Measurements from ENCODE around the gene RPS6KB2. TPM values are rescaled to one million over a fixed set of nuclear protein-coding genes. Genes with fewer than 3 reads are reported as not detected.

Gene RPS6KB2
- total RNA-seq, 1 experiment from 2014 or later, result 54.1 TPM

DNA sequence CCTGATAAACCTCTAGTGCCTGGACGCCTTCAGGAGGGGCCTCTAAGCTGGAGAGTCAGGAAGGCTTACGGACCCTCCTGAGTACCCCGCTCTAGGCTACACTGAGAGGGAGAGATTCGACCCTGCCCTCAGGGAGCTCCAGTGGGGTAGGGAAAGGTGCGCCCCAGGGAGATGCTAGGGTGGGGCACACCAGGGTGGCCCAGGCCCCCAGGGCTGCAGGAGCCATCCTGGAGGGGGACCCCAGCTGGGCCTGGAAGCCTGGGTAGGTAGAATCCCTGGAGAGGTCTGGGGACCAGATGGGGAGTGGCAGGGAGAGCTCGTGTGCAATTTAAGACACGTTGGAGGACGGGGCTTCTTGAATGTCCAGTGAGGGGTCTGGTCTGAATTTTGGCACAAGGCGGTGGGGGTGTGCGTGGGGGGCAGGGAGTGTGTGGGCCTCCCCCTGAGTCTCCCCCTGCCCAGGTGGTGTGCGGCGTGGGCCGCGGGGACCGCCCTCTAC lies 8.1 kb upstream of the RPS6KB2 start:
- DNase-seq (ENCODE audit: low read depth, low spot score) (no peak), ATAC-seq (no peak)
- Histone ChIP-seq H3K4me3 (replicated peaks in 1 of 2; ENCODE audit: low read depth in 1 of 2, low read length in 2 of 2) (peak overlapping the region; percentile 40 to 63), H3K9me3 (ENCODE audit: control insufficient read depth in 1 of 2, insufficient read depth in 1 of 2, low read depth in 1 of 2, low read length in 2 of 2) (no peaks in the 10 kb centered on the region), H3K79me2 (ENCODE audit: insufficient read depth, low read length) (no peaks in the 10 kb centered on the region), H3K4me2 (ENCODE audit: low read length) (peak overlapping the region; percentile 72), H2AFZ (ENCODE audit: low read depth, low read length, poor library complexity, severe bottlenecking) (no peak overlapping the region), H4K20me1 (ENCODE audit: insufficient read depth) (no peaks in the 10 kb centered on the region), H3K27me3 (ENCODE audit: insufficient read depth, low read length) (no peaks in the 10 kb centered on the region), H3K36me3 (ENCODE audit: control insufficient read depth in 1 of 2, insufficient read depth in 2 of 2, low read length in 2 of 2) (no peaks in the 10 kb centered on the region), H3K9ac (ENCODE audit: low read length) (peak overlapping the region; percentile 79), H3K9me2 (ENCODE audit: insufficient read depth) (no peaks in the 10 kb centered on the region), H3K4me1 (ENCODE audit: control insufficient read depth in 1 of 2, insufficient read depth in 2 of 2, low read length in 2 of 2) (peaks cover 17 to 45% of the 10 kb centered on the region in 2 experiments; a peak in 3 of 4 replicates), H3K27ac (ENCODE audit: low read depth, low read length) (peak overlapping the region; percentile 83)
- no TSS peak for BruUV-seq (replicated peaks)
- CTCF ChIA-PET, result interaction anchor here (0.5 to 1.7 kb wide), 3 partner anchors 19 to 85 kb away, joined by 3 to 6 read pairs (median 3); partner anchors contain the start of genes PITPNM1 and PPP1CA
- intact Hi-C loops (cut with micrococcal nuclease), result no loop called here
- POLR2A ChIA-PET, result interaction anchor here (0.5 to 1.4 kb wide), 2 partner anchors 18 to 73 kb away, joined by 3 to 4 read pairs; partner anchors contain the start of gene PPP1CA
- no peak for TF ChIP-seq POLR2A (IDR thresholded peaks at IDR 0.05; ENCODE audit: borderline replicate concordance, extremely low read depth, insufficient read depth, insufficient read length)
- no peak for TF ChIP-seq ZNF274 (IDR thresholded peaks at IDR 0.05; ENCODE audit: low read depth, low read length)
- no peak for TF ChIP-seq ELF1 (IDR thresholded peaks at IDR 0.05; ENCODE audit: borderline replicate concordance, low read depth)
- TF ChIP-seq EZH2phosphoT487 (IDR thresholded peaks at IDR 0.05; ENCODE audit: borderline replicate concordance), result no peak
- no peak for TF ChIP-seq POLR2AphosphoS5 (IDR thresholded peaks at IDR 0.05; ENCODE audit: low read depth, low read length)
- RAD21 ChIA-PET (ENCODE audit: low non-redundant PET in 1 of 2, low total read pairs in 2 of 2, uncharacterized antibody in 2 of 2, unreplicated experiment in 2 of 2), result interaction anchor here in 1 of 2 experiments (1.3 kb wide), 1 partner anchor 18 kb away, joined by 4 read pairs; the partner anchor contains the start of gene PPP1CA

DNA sequence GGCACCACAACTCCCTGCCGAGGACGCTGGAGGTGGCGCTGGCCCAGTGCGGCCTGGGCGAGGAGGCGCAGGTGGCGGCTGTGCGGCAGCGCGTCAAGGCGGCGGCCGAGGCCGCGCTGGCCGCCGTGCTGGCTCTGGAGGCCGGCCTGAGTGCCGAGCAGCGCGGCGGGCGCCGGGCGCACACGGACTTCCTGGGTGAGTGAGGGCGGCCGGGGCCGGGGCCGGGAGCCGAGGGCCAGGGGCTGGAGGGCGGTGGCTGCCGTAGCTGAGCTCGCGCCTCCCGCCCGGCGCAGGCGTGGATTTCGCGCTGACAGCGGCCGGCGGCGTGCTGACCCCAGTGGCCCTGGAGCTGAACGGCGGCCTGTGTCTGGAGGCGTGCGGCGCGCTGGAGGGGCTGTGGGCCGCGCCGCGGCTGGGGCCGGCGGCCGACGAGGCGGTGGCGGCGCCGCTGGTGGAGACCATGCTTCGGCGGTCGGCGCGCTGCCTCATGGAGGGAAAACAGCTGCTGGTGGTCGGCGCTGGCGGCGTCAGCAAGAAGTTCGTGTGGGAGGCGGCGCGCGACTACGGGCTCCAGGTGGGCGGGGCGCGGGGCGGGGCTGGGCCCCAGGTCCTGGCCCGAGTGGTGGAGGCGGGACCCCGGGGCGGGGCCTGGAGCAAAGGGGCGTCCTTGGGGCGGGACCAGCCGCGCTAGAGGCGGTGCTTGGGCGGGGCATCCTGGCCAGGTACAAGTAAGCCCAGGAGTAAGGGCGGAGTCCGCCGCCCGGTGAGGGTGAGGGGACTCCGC lies 7.5 kb upstream of the RPS6KB2 start:
- Histone ChIP-seq H3K27me3 (ENCODE audit: insufficient read depth, low read length) (no peaks in the 10 kb centered on the region), H3K4me1 (ENCODE audit: control insufficient read depth in 1 of 2, insufficient read depth in 2 of 2, low read length in 2 of 2) (peaks cover 17 to 40% of the 10 kb centered on the region in 2 experiments; a peak in 3 of 4 replicates), H3K4me3 (replicated peaks in 1 of 2; ENCODE audit: low read depth in 1 of 2, low read length in 2 of 2) (peak overlapping the region; percentile 40 to 63), H3K79me2 (ENCODE audit: insufficient read depth, low read length) (no peaks in the 10 kb centered on the region), H3K9me2 (ENCODE audit: insufficient read depth) (no peaks in the 10 kb centered on the region), H3K27ac (ENCODE audit: low read depth, low read length) (peak overlapping the region; percentile 83), H4K20me1 (ENCODE audit: insufficient read depth) (no peaks in the 10 kb centered on the region), H3K36me3 (ENCODE audit: control insufficient read depth in 1 of 2, insufficient read depth in 2 of 2, low read length in 2 of 2) (no peaks in the 10 kb centered on the region), H2AFZ (ENCODE audit: low read depth, low read length, poor library complexity, severe bottlenecking) (no peak overlapping the region), H3K9me3 (ENCODE audit: control insufficient read depth in 1 of 2, insufficient read depth in 1 of 2, low read depth in 1 of 2, low read length in 2 of 2) (no peaks in the 10 kb centered on the region), H3K4me2 (ENCODE audit: low read length) (peak overlapping the region; percentile 72), H3K9ac (ENCODE audit: low read length) (peak overlapping the region; percentile 79)
- intact Hi-C loops (cut with micrococcal nuclease), result no loop called here
- ATAC-seq (peak; percentile 95), DNase-seq (ENCODE audit: low read depth, low spot score) (peak; percentile 81)
- ChIA-PET POLR2A (interaction anchor here (0.5 to 1.4 kb wide), 2 partner anchors 19 to 73 kb away, joined by 3 to 4 read pairs; partner anchors contain the start of gene PPP1CA), CTCF (interaction anchor here (0.5 to 1.7 kb wide), 5 partner anchors 19 to 754 kb away, joined by 3 to 6 read pairs (median 3); partner anchors contain the start of genes PITPNM1 and PPP1CA), RAD21 (ENCODE audit: low non-redundant PET in 1 of 2, low total read pairs in 2 of 2, uncharacterized antibody in 2 of 2, unreplicated experiment in 2 of 2) (interaction anchor here in 1 of 2 experiments (1.3 kb wide), 1 partner anchor 19 kb away, joined by 4 read pairs; the partner anchor contains the start of gene PPP1CA)
- BruUV-seq (replicated peaks), result no TSS peak
- peak; percentile 35 for TF ChIP-seq TCF7L2 (IDR thresholded peaks at IDR 0.05; ENCODE audit: borderline replicate concordance, extremely low read depth, insufficient read depth, insufficient read length)
- peak; percentile 69 for TF ChIP-seq POLR2AphosphoS5 (IDR thresholded peaks at IDR 0.05; ENCODE audit: low read depth, low read length)
- TF ChIP-seq ELF1 (IDR thresholded peaks at IDR 0.05; ENCODE audit: borderline replicate concordance, low read depth), result no peak
- peak; percentile 89 for TF ChIP-seq ZFX (IDR thresholded peaks at IDR 0.05)
